K562 (cell line): ENCODE results near the gene CCN5. TPM values are rescaled to one million over a fixed set of nuclear protein-coding genes. Genes with fewer than 3 reads are reported as not detected.

ENCODE experiments used
- ATAC-seq: fragments of 200-7000 bp; cut with Tn5 transposase; 3 replicates; pipeline ENCODE4 v1.9.1; 2020; ENCODE audit warnings: moderate library complexity
- BruUV-seq: library from RNA; stranded (reverse); fragments of 400-500 nt; replicated peaks from 2 replicates; lab custom pipeline; 2021; lab: Mats Ljungman, UMichigan
- CTCF ChIA-PET: fragments of 300-600 bp; formaldehyde crosslinking; extraction: SDS; loops from one replicate; lab custom pipeline; 2021; ENCODE audit warnings: low intra/inter-chr PET ratio; lab: Yijun Ruan, JAX
- POLR2A ChIA-PET: fragments of 300-600, 350-650 bp; sonication (Branson Sonifier 250); formaldehyde crosslinking; extraction: SDS; loops from one replicate; lab custom pipeline; 2021; ENCODE audit warnings: antibody characterized with exemption, inconsistent platforms; lab: Yijun Ruan, JAX
- DNase-seq, 4 experiments: peaks; one replicate each; pipeline versions ENCODE4 v3.0.0 to v3.0.0-alpha.2; 2011 to 2018; ENCODE audit warnings: low spot score in 3 of 4, mixed read lengths in 3 of 4; ENCODE audit errors: extremely low read depth in 1 of 4
- FAIRE-seq: peaks from 2 replicates; lab custom pipeline; 2011; peaks lifted over from hg19 to GRCh38; lab: Jason Lieb, UNC
- H2AFZ ChIP-seq: 2 replicates; pipeline ENCODE4 v1.6.0; 2011; ENCODE audit warnings: low read depth, low read length, control low read depth, inconsistent platforms
- H3K27ac ChIP-seq: fragments of 200-600 bp; 3 replicates; pipeline ENCODE4 v1.8.0; 2011; ENCODE audit warnings: low read depth, mild to moderate bottlenecking, control low read depth, inconsistent platforms, low read length, moderate library complexity, mixed read lengths; ENCODE audit errors: extremely low read depth
- H3K27me3 ChIP-seq, 2 experiments: fragments of 300-600 bp in 1 of 2; 2 replicates in 1 of 2; 3 replicates in 1 of 2; pipeline versions ENCODE4 v1.6.0 to v1.8.0; 2011; ENCODE audit warnings: inconsistent platforms in 2 of 2, low read length in 2 of 2, mild to moderate bottlenecking in 1 of 2, mixed read lengths in 1 of 2, moderate library complexity in 1 of 2; ENCODE audit not compliant: control insufficient read depth in 2 of 2, insufficient read depth in 2 of 2
- H3K36me3 ChIP-seq: fragments of 300-600 bp; 3 replicates; pipeline ENCODE4 v1.8.0; 2011; ENCODE audit warnings: mild to moderate bottlenecking, low read length, inconsistent platforms; ENCODE audit not compliant: control insufficient read depth, insufficient read depth
- H3K4me1 ChIP-seq, 2 experiments: fragments of 200-600 bp in 1 of 2; replicated peaks in 1 of 2; 2 replicates in 1 of 2; 3 replicates in 1 of 2; pipeline versions ENCODE4 v1.5.1 to v1.8.0; 2011; ENCODE audit warnings: inconsistent platforms in 2 of 2, low read length in 2 of 2, mild to moderate bottlenecking in 1 of 2, mixed read lengths in 1 of 2, moderate library complexity in 1 of 2; ENCODE audit not compliant: control insufficient read depth in 2 of 2, insufficient read depth in 2 of 2
- H3K4me2 ChIP-seq: 2 replicates; pipeline ENCODE4 v1.6.1; 2011; ENCODE audit warnings: low read length, control low read depth, inconsistent platforms, mixed read lengths; ENCODE audit not compliant: insufficient read depth
- H3K4me3 ChIP-seq: fragments of 200-600 bp; sonication (generic), shearing (Covaris generic); 2 replicates; pipeline ENCODE4 v1.5.1; 2016; ENCODE audit warnings: control low read depth, inconsistent platforms
- H3K79me2 ChIP-seq: fragments of 200-600 bp; 3 replicates; pipeline ENCODE4 v1.8.0; 2011; ENCODE audit warnings: low read length, inconsistent platforms; ENCODE audit not compliant: control insufficient read depth, insufficient read depth
- H3K9ac ChIP-seq, 2 experiments: 2 replicates each; pipeline versions ENCODE4 v1.6.0 to v1.6.1; 2011; ENCODE audit warnings: low read depth in 2 of 2, low read length in 2 of 2, control low read depth in 1 of 2, inconsistent platforms in 1 of 2, mild to moderate bottlenecking in 1 of 2, mixed read lengths in 1 of 2; ENCODE audit not compliant: insufficient read depth in 1 of 2
- H3K9me1 ChIP-seq: one replicate; pipeline ENCODE4 v1.6.0; 2011; ENCODE audit warnings: inconsistent platforms, mild to moderate bottlenecking, low read length, moderate library complexity; ENCODE audit not compliant: control insufficient read depth, insufficient read depth
- H3K9me3 ChIP-seq: replicated peaks from 2 replicates; pipeline ENCODE4 v1.5.1; 2011; ENCODE audit warnings: low read depth, low read length, inconsistent platforms; ENCODE audit not compliant: control insufficient read depth, insufficient read depth
- H4K20me1 ChIP-seq: replicated peaks from 2 replicates; pipeline ENCODE4 v1.6.1; 2011; ENCODE audit warnings: low read length, inconsistent platforms, mixed read lengths; ENCODE audit not compliant: control insufficient read depth, insufficient read depth
- ATF1 ChIP-seq, 2 experiments: fragments of 450-650 bp in 1 of 2; IDR thresholded peaks; 2 replicates each; pipeline ENCODE4 v1.6.1; 2016; ENCODE audit warnings: missing compliant biosample characterization in 1 of 2, missing genetic modification characterization in 1 of 2
- C11orf30 ChIP-seq: fragments of 450-650 bp; IDR thresholded peaks from 2 replicates; pipeline ENCODE4 v1.6.1; 2016; ENCODE audit warnings: low read depth, mild to moderate bottlenecking
- CHD2 ChIP-seq: IDR thresholded peaks from 2 replicates; pipeline ENCODE4 v1.6.1; 2011; ENCODE audit warnings: low read depth, low read length
- CHD4 ChIP-seq: fragments of 200-600 bp; sonication (generic); IDR thresholded peaks from 3 replicates; pipeline ENCODE4 v1.6.1; 2012; ENCODE audit warnings: low read depth, mild to moderate bottlenecking, mixed read lengths, low read length, inconsistent platforms; ENCODE audit not compliant: insufficient read depth, insufficient replicate concordance, poor library complexity, severe bottlenecking
- GATAD2A ChIP-seq: fragments of 450-650 bp; IDR thresholded peaks from 2 replicates; pipeline ENCODE4 v1.6.1; 2017
- HIVEP1 ChIP-seq: fragments of 250-450 bp; sonication (Bioruptor Pico); IDR thresholded peaks from 2 replicates; pipeline ENCODE4 v1.4.0; 2020; ENCODE audit warnings: mild to moderate bottlenecking
- LCOR ChIP-seq: sonication (generic); formaldehyde crosslinking; IDR thresholded peaks from 2 replicates; pipeline ENCODE4 v1.8.0; 2022; ENCODE audit warnings: mild to moderate bottlenecking, missing genetic modification reagents
- NR2C2 ChIP-seq, 2 experiments: fragments of 200-800 bp in 1 of 2; sonication (Bioruptor generic) in 1 of 2; sonication (generic) in 1 of 2; formaldehyde crosslinking in 1 of 2; IDR thresholded peaks; 2 replicates each; pipeline versions ENCODE4 v1.6.1 to v1.8.0; 2016 to 2022; ENCODE audit warnings: mild to moderate bottlenecking in 1 of 2, missing compliant biosample characterization in 1 of 2, missing genetic modification characterization in 1 of 2, missing genetic modification reagents in 1 of 2
- POLR2AphosphoS2 ChIP-seq: IDR thresholded peaks from 2 replicates; pipeline ENCODE4 v1.6.1; 2012; ENCODE audit warnings: low read length, improper control_type of control experiment
- RFX5 ChIP-seq: IDR thresholded peaks from 2 replicates; pipeline ENCODE4 v1.6.1; 2011; ENCODE audit warnings: low read depth, mild to moderate bottlenecking, improper control_type of control experiment, low read length
- TAF1 ChIP-seq: IDR thresholded peaks from 2 replicates; pipeline ENCODE4 v1.6.1; 2011; ENCODE audit warnings: mild to moderate bottlenecking, low read length, moderate library complexity; ENCODE audit not compliant: insufficient read depth, control insufficient read depth, severe bottlenecking; ENCODE audit errors: extremely low read depth
- XRCC4 ChIP-seq: IDR thresholded peaks from one replicate; pipeline ENCODE4 v1.6.1; 2011; ENCODE audit not compliant: insufficient read depth, insufficient read length; ENCODE audit errors: extremely low read depth
- ZKSCAN8 ChIP-seq: fragments of 200-800 bp; sonication (Bioruptor generic); IDR thresholded peaks from 2 replicates; pipeline ENCODE4 v1.6.1; 2016; ENCODE audit warnings: missing genetic modification characterization, missing compliant biosample characterization
- ZNF197 ChIP-seq: fragments of 200-800 bp; sonication (Bioruptor generic); IDR thresholded peaks from 2 replicates; pipeline ENCODE4 v1.6.1; 2016; ENCODE audit warnings: low read depth, missing genetic modification characterization, missing compliant biosample characterization
- ZNF311 ChIP-seq: fragments of 250-450 bp; sonication (Bioruptor Pico); IDR thresholded peaks from 2 replicates; pipeline ENCODE4 v1.4.0; 2020; ENCODE audit warnings: mild to moderate bottlenecking, moderate library complexity
- ZNF668 ChIP-seq: fragments of 250-450 bp; sonication (Bioruptor Pico); IDR thresholded peaks from 2 replicates; pipeline ENCODE4 v1.8.0; 2022; ENCODE audit warnings: mild to moderate bottlenecking, inconsistent platforms
- ZNF740 ChIP-seq, 3 experiments: fragments of 200-800 bp in 1 of 3; sonication (Bioruptor generic) in 1 of 3; sonication (generic) in 1 of 3; formaldehyde crosslinking in 1 of 3; IDR thresholded peaks; 2 replicates each; pipeline versions ENCODE4 v1.6.1 to v1.8.0; 2016 to 2022; ENCODE audit warnings: mild to moderate bottlenecking in 2 of 3, missing compliant biosample characterization in 2 of 3, missing genetic modification characterization in 2 of 3, missing genetic modification reagents in 1 of 3
- WGBS: fragments of 100-300 bp; shearing (Covaris generic); methylation state at CpG from one replicate; pipeline ENCODE4 v1.1.6; 2016; ENCODE audit warnings: low coverage, mixed read lengths; ENCODE audit not compliant: insufficient coverage; ENCODE audit errors: missing lambda C conversion rate; 5-methylcytosine and 5-hydroxymethylcytosine counted together
- in situ Hi-C: fragments of 300-500 bp; cut with MboI; formaldehyde crosslinking; loops from 4 replicates; pipeline ENCODE4 v1.15.0; 2018; ENCODE audit warnings: inconsistent platforms, mixed read lengths
- intact Hi-C: fragments of 100-400 bp; cut with micrococcal nuclease; formaldehyde crosslinking; loops from 2 replicates; pipeline ENCODE4 v1.14.2; 2022
- polyA plus RNA-seq, 8 experiments: library from polyadenylated mRNA; depleted of rRNA in 4 of 8; stranded (reverse) in 5 of 8; unstranded in 3 of 8; fragments of >200 nt; fragmentation: Nextera tagmentation in 2 of 8; fragmentation: Illumina TruSeq in 1 of 8; extraction: Ambion mirVana in 2 of 8; extraction: Trizol in 1 of 8; gene quantifications; 2 replicates each; pipeline versions ENCODE4 v1.2.1 to v1.2.3, GENCODE V29; 2011 to 2014; ENCODE audit warnings: inconsistent platforms in 1 of 8, missing spikeins in 1 of 8
- total RNA-seq, 7 experiments: library from RNA; depleted of rRNA in 6 of 7; stranded (reverse); fragments of >200 nt in 6 of 7; fragmentation: Illumina TruSeq in 2 of 7; extraction: Trizol in 2 of 7; gene quantifications; 2 replicates each; pipeline versions ENCODE4 v1.2.1 to v1.2.3, GENCODE V29; 2011 to 2021; ENCODE audit warnings: low replicate concordance in 1 of 7
- TF ChIP-seq, protein P1 (sequence below): fragments of 250-450 bp; sonication (Bioruptor Pico); IDR thresholded peaks from 2 replicates; pipeline ENCODE4 v1.9.0; 2021; ENCODE audit warnings: mild to moderate bottlenecking, inconsistent platforms

The CCN5 gene
- total and polyA plus RNA-seq, 9 of the 15 experiments (the other 6 are each of a cell fraction or from before 2014, with no cell fraction given), result not detected

- TF ChIP-seq, protein P1, sequence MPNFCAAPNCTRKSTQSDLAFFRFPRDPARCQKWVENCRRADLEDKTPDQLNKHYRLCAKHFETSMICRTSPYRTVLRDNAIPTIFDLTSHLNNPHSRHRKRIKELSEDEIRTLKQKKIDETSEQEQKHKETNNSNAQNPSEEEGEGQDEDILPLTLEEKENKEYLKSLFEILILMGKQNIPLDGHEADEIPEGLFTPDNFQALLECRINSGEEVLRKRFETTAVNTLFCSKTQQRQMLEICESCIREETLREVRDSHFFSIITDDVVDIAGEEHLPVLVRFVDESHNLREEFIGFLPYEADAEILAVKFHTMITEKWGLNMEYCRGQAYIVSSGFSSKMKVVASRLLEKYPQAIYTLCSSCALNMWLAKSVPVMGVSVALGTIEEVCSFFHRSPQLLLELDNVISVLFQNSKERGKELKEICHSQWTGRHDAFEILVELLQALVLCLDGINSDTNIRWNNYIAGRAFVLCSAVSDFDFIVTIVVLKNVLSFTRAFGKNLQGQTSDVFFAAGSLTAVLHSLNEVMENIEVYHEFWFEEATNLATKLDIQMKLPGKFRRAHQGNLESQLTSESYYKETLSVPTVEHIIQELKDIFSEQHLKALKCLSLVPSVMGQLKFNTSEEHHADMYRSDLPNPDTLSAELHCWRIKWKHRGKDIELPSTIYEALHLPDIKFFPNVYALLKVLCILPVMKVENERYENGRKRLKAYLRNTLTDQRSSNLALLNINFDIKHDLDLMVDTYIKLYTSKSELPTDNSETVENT (CRISPR knock-in tag), result no peak
- TF ChIP-seq ATF1 (CRISPR knock-in tag; IDR thresholded peaks at IDR 0.05) (no peak), ATF1 (tag; IDR thresholded peaks at IDR 0.05) (no peak), ZNF668 (CRISPR knock-in tag) (no peak), ZNF197 (no peak)
- TF ChIP-seq, all 486 proteins: peak for 4
Measured at GRCh38 chr20:44717986-44718385, 2.8 kb downstream of the CCN5 start (continued).

DNA sequence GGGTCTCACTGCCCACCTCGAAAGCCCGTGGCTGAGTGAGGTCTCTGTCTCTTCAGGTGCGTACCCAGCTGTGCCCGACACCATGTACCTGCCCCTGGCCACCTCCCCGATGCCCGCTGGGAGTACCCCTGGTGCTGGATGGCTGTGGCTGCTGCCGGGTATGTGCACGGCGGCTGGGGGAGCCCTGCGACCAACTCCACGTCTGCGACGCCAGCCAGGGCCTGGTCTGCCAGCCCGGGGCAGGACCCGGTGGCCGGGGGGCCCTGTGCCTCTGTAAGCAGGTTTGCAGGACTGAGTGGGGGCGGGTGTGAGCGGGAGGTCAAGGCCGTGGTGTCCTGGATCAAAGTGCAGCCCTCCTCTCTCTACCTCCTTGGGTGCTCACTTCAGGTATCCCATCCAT is 4.7 kb downstream of the CCN5 start:
- BruUV-seq, result no TSS peak
- peaks cover 0 to 14% of the 10 kb centered on the region in 2 experiments; a peak in 2 of 5 replicates for H3K4me1 ChIP-seq
- H3K27me3 ChIP-seq, result peaks cover 33 to 78% of the 10 kb centered on the region in 2 experiments
- ChIA-PET CTCF (no interaction called here), POLR2A (no interaction called here)
- no peak overlapping the region for H3K4me2 ChIP-seq
- ATAC-seq (no peak), FAIRE-seq (no peak), DNase-seq (no peak)
- H3K36me3 ChIP-seq, result no peaks in the 10 kb centered on the region
- H3K27ac ChIP-seq, result no peak overlapping the region
- H3K9me1 ChIP-seq, result no peaks in the 10 kb centered on the region
- H4K20me1 ChIP-seq, result peaks cover 11% of the 10 kb centered on the region; the same call in 1 of the 2 replicates
- no peaks in the 10 kb centered on the region for H3K9me3 ChIP-seq
- in situ Hi-C loops, result no loop called here
- H2AFZ ChIP-seq, result no peak overlapping the region
- H3K4me3 ChIP-seq, result no peak overlapping the region
- intact Hi-C loops, result no loop called here
- under 1% methylated on average over 19 of the region's 19 CpGs for WGBS
- H3K9ac ChIP-seq, result no peak overlapping the region; a peak in 1 of 4 replicates
- H3K79me2 ChIP-seq, result no peaks in the 10 kb centered on the region
- TF ChIP-seq ZKSCAN8 (no peak), NR2C2 (CRISPR knock-in tag; IDR thresholded peaks at IDR 0.05) (no peak), NR2C2 (tag; IDR thresholded peaks at IDR 0.05) (no peak), ZNF740 (CRISPR knock-in tag; IDR thresholded peaks at IDR 0.05) (no peak), ZNF740 (tag; IDR thresholded peaks at IDR 0.05) (no peak), ZNF311 (no peak), CHD2 (no peak), POLR2AphosphoS2 (no peak), XRCC4 (no peak), TAF1 (no peak), HIVEP1 (CRISPR knock-in tag) (no peak), GATAD2A (no peak), RFX5 (no peak), C11orf30 (no peak), CHD4 (no peak), LCOR (CRISPR knock-in tag) (no peak)
